Muscle layer of duodenum (tissue), 2 donors: ENCODE data around the gene RIOK2.

ENCODE experiments used
- H3K27ac ChIP-seq: one replicate; pipeline ENCODE4 v1.7.0; 2013; ENCODE audit warnings: mild to moderate bottlenecking, low read length
- H3K27me3 ChIP-seq: one replicate; pipeline ENCODE4 v1.7.0; 2013; ENCODE audit warnings: low read depth, mild to moderate bottlenecking, control low read depth, low read length
- H3K36me3 ChIP-seq, 2 donors: one replicate each; pipeline ENCODE4 v1.7.0; 2013; ENCODE audit warnings: low read length in 2 of 2, control low read depth in 1 of 2, mild to moderate bottlenecking in 1 of 2; ENCODE audit not compliant: insufficient read depth in 2 of 2, control insufficient read depth in 1 of 2
- H3K4me1 ChIP-seq, 2 donors: one replicate each; pipeline ENCODE4 v1.7.0; 2013; ENCODE audit warnings: low read length in 2 of 2, mild to moderate bottlenecking in 2 of 2, control low read depth in 1 of 2, moderate library complexity in 1 of 2; ENCODE audit not compliant: insufficient read depth in 2 of 2, control insufficient read depth in 1 of 2
- H3K4me3 ChIP-seq, 2 donors: one replicate each; pipeline ENCODE4 v1.7.0; 2013; ENCODE audit warnings: low read length in 2 of 2, low read depth in 1 of 2, mild to moderate bottlenecking in 1 of 2
- H3K9me3 ChIP-seq, 2 donors: one replicate each; pipeline ENCODE4 v1.7.0; 2013; ENCODE audit warnings: low read length in 2 of 2, control low read depth in 1 of 2, mild to moderate bottlenecking in 1 of 2; ENCODE audit not compliant: control insufficient read depth in 1 of 2
- donor health status: healthy.

Gene RIOK2

GRCh38 chr5:97121848-97122247, 61.2 kb downstream of the RIOK2 start:
- Histone ChIP-seq H3K4me3 (no peak overlapping the region), H3K9me3 (no peaks in the 10 kb centered on the region), H3K4me1 (no peaks in the 10 kb centered on the region), H3K27me3 (no peaks in the 10 kb centered on the region), H3K27ac (no peak overlapping the region), H3K36me3 (no peaks in the 10 kb centered on the region)

- Histone ChIP-seq H3K27ac (no peak overlapping the region), H3K36me3 (no peaks in the 10 kb centered on the region), H3K4me3 (no peak overlapping the region), H3K4me1 (no peaks in the 10 kb centered on the region), H3K27me3 (no peaks in the 10 kb centered on the region), H3K9me3 (no peaks in the 10 kb centered on the region)
These were observed 62.9 kb downstream of the RIOK2 start for GRCh38 chr5:97120195-97120594.

GRCh38 chr5:97119007-97119390, 64.0 kb downstream of the RIOK2 start:
- H3K4me3 ChIP-seq = no peak overlapping the region
- no peaks in the 10 kb centered on the region for H3K9me3 ChIP-seq
- H3K27me3 ChIP-seq = no peaks in the 10 kb centered on the region

GRCh38 chr5:97118261-97119006, 64.6 kb downstream of the RIOK2 start:
- H3K9me3 ChIP-seq = no peaks in the 10 kb centered on the region
- H3K4me1 ChIP-seq = no peaks in the 10 kb centered on the region
- no peaks in the 10 kb centered on the region for H3K27me3 ChIP-seq
- H3K27ac ChIP-seq = no peak overlapping the region
- no peaks in the 10 kb centered on the region for H3K36me3 ChIP-seq
- H3K4me3 ChIP-seq = no peak overlapping the region

More at GRCh38 chr5:97119007-97119390, 64.0 kb downstream of the RIOK2 start:
- Histone ChIP-seq H3K4me1 (no peaks in the 10 kb centered on the region), H3K36me3 (no peaks in the 10 kb centered on the region), H3K27ac (no peak overlapping the region)

GRCh38 chr5:97115932-97116331, 67.1 kb downstream of the RIOK2 start:
- Histone ChIP-seq H3K27ac (no peak overlapping the region), H3K36me3 (no peaks in the 10 kb centered on the region), H3K4me3 (no peak overlapping the region), H3K4me1 (no peaks in the 10 kb centered on the region), H3K9me3 (no peaks in the 10 kb centered on the region), H3K27me3 (no peaks in the 10 kb centered on the region)

GRCh38 chr5:97112230-97112629, 70.8 kb downstream of the RIOK2 start:
- H3K9me3 ChIP-seq = no peaks in the 10 kb centered on the region
- no peaks in the 10 kb centered on the region for H3K36me3 ChIP-seq
- no peak overlapping the region for H3K27ac ChIP-seq
- H3K4me1 ChIP-seq = no peaks in the 10 kb centered on the region
- no peaks in the 10 kb centered on the region for H3K27me3 ChIP-seq
- H3K4me3 ChIP-seq = no peak overlapping the region

GRCh38 chr5:97111616-97112015, 71.4 kb downstream of the RIOK2 start:
- Histone ChIP-seq H3K27me3 (no peaks in the 10 kb centered on the region), H3K36me3 (no peaks in the 10 kb centered on the region), H3K4me1 (no peaks in the 10 kb centered on the region), H3K4me3 (no peak overlapping the region), H3K27ac (no peak overlapping the region), H3K9me3 (no peaks in the 10 kb centered on the region)

- no peaks in the 10 kb centered on the region for H3K27me3 ChIP-seq
- H3K4me1 ChIP-seq = no peaks in the 10 kb centered on the region
- no peak overlapping the region for H3K4me3 ChIP-seq
- H3K27ac ChIP-seq = no peak overlapping the region
- H3K36me3 ChIP-seq = no peaks in the 10 kb centered on the region
- no peaks in the 10 kb centered on the region for H3K9me3 ChIP-seq
These were observed 72.0 kb downstream of the RIOK2 start for GRCh38 chr5:97111004-97111403.
